GM23338 (cell line): Measurements from ENCODE around the gene MINDY4. TPM values are rescaled to one million over a fixed set of nuclear protein-coding genes. Genes with fewer than 3 reads are reported as not detected.

ENCODE experiments used
- ATAC-seq: fragments of 200-7000 bp; cut with Tn5 transposase; 3 replicates; pipeline ENCODE4 v1.9.1; 2020
- DNase-seq: peaks from one replicate; pipeline ENCODE4 v3.0.0-alpha.2; 2015; ENCODE audit warnings: low spot score
- H2AFZ ChIP-seq: fragments of 200-600 bp; sonication (generic); 2 replicates; pipeline ENCODE4 v1.8.0; 2016; ENCODE audit warnings: antibody characterized with exemption, mild to moderate bottlenecking, moderate library complexity
- H3F3A ChIP-seq: fragments of 200-600 bp; sonication (generic); replicated peaks from 2 replicates; pipeline ENCODE4 v1.8.0; 2017; ENCODE audit warnings: antibody characterized with exemption, mixed run types, low read depth
- H3K27ac ChIP-seq: fragments of 200-600 bp; sonication (generic); 2 replicates; pipeline ENCODE4 v1.6.1; 2016; ENCODE audit warnings: low read depth
- H3K27me3 ChIP-seq: fragments of 200-600 bp; sonication (generic); 2 replicates; pipeline ENCODE4 v1.8.0; 2016; ENCODE audit warnings: mild to moderate bottlenecking, mixed run types, moderate library complexity; ENCODE audit not compliant: insufficient read depth
- H3K36me3 ChIP-seq: fragments of 200-600 bp; sonication (generic); 2 replicates; pipeline ENCODE4 v1.8.0; 2016; ENCODE audit warnings: mild to moderate bottlenecking; ENCODE audit not compliant: insufficient read depth
- H3K4me1 ChIP-seq: fragments of 200-600 bp; sonication (generic); 2 replicates; pipeline ENCODE4 v1.8.0; 2016; ENCODE audit warnings: mild to moderate bottlenecking, moderate library complexity; ENCODE audit not compliant: insufficient read depth
- H3K4me2 ChIP-seq: fragments of 200-600 bp; sonication (generic); 2 replicates; pipeline ENCODE4 v1.7.1; 2017; ENCODE audit warnings: mixed run types
- H3K4me3 ChIP-seq: fragments of 200-600 bp; sonication (generic); 2 replicates; pipeline ENCODE4 v1.6.1; 2016; ENCODE audit warnings: mixed run types
- H3K79me2 ChIP-seq: fragments of 200-600 bp; sonication (generic); replicated peaks from 2 replicates; pipeline ENCODE4 v1.8.0; 2017; ENCODE audit warnings: mild to moderate bottlenecking; ENCODE audit not compliant: insufficient read depth
- H3K9me2 ChIP-seq: fragments of 200-600 bp; sonication (generic); 2 replicates; pipeline ENCODE4 v1.8.0; 2017; ENCODE audit not compliant: insufficient read depth
- H4K20me1 ChIP-seq: fragments of 200-600 bp; sonication (generic); replicated peaks from 2 replicates; pipeline ENCODE4 v1.8.0; 2017; ENCODE audit warnings: mild to moderate bottlenecking; ENCODE audit not compliant: insufficient read depth
- H3K27ac Mint-ChIP-seq: 2 replicates; pipeline ENCODE4 v1.8.0; 2020; ENCODE audit warnings: inconsistent platforms, mild to moderate bottlenecking, moderate library complexity, mixed read lengths
- H3K27me3 Mint-ChIP-seq: 3 replicates; pipeline ENCODE4 v1.8.0; 2022; ENCODE audit warnings: low read depth, mild to moderate bottlenecking, moderate library complexity, mixed read lengths, inconsistent platforms; ENCODE audit not compliant: insufficient read depth, poor library complexity
- H3K36me3 Mint-ChIP-seq: 3 replicates; pipeline ENCODE4 v1.8.0; 2021; ENCODE audit warnings: low read depth, mild to moderate bottlenecking, inconsistent platforms, moderate library complexity, mixed read lengths
- H3K4me1 Mint-ChIP-seq: 3 replicates; pipeline ENCODE4 v1.8.0; 2020; ENCODE audit warnings: mild to moderate bottlenecking, inconsistent platforms, mixed read lengths
- H3K4me3 Mint-ChIP-seq: 3 replicates; pipeline ENCODE4 v1.8.0; 2021; ENCODE audit warnings: moderate library complexity, mild to moderate bottlenecking, inconsistent platforms, mixed read lengths
- H3K9me3 Mint-ChIP-seq: 3 replicates; pipeline ENCODE4 v1.8.0; 2020; ENCODE audit warnings: moderate library complexity, mild to moderate bottlenecking, inconsistent platforms, mixed read lengths
- CREB1 ChIP-seq: fragments of 250-450 bp; sonication (Bioruptor Pico); IDR thresholded peaks from 2 replicates; pipeline ENCODE4 v1.5.0; 2020; ENCODE audit warnings: low read depth, mild to moderate bottlenecking, moderate library complexity
- EZH2 ChIP-seq: fragments of 200-600 bp; sonication (generic); IDR thresholded peaks from one replicate; pipeline ENCODE4 v1.8.0; 2017; ENCODE audit warnings: antibody characterized with exemption, mild to moderate bottlenecking, low read depth; ENCODE audit not compliant: unreplicated experiment
- EZH2phosphoT487 ChIP-seq: fragments of 200-600 bp; sonication (generic); IDR thresholded peaks from one replicate; pipeline ENCODE4 v1.8.1; 2018; ENCODE audit warnings: antibody characterized with exemption; ENCODE audit not compliant: unreplicated experiment
- JUNB ChIP-seq: IDR thresholded peaks from one replicate; pipeline ENCODE4 v1.6.1; 2016; ENCODE audit warnings: antibody characterized with exemption; ENCODE audit not compliant: unreplicated experiment
- NANOG ChIP-seq: IDR thresholded peaks from 2 replicates; pipeline ENCODE4 v1.6.1; 2016; ENCODE audit warnings: antibody characterized with exemption, borderline replicate concordance
- POLR2AphosphoS5 ChIP-seq: IDR thresholded peaks from 2 replicates; pipeline ENCODE4 v1.6.1; 2016; ENCODE audit warnings: antibody characterized with exemption, low read depth
- STAT1 ChIP-seq: IDR thresholded peaks from one replicate; pipeline ENCODE4 v1.6.1; 2016; ENCODE audit warnings: antibody characterized with exemption; ENCODE audit not compliant: unreplicated experiment
- ZNF114 ChIP-seq: fragments of 250-450 bp; sonication (Bioruptor Pico); IDR thresholded peaks from 2 replicates; pipeline ENCODE4 v1.5.0; 2020; ENCODE audit warnings: mild to moderate bottlenecking, moderate library complexity
- ZNF331 ChIP-seq: fragments of 250-450 bp; sonication (Bioruptor Pico); IDR thresholded peaks from 2 replicates; pipeline ENCODE4 v1.5.0; 2020; ENCODE audit warnings: low read depth, mild to moderate bottlenecking, moderate library complexity
- polyA plus RNA-seq: library from polyadenylated mRNA; unstranded; fragments of >200 nt; fragmentation: Nextera tagmentation; extraction: Ambion mirVana; gene quantifications from 2 replicates; pipeline ENCODE4 v1.2.1, GENCODE V29; 2016
- total RNA-seq: library from RNA; depleted of rRNA; stranded (reverse); fragments of >200 nt; shearing (Covaris generic); gene quantifications from 2 replicates; pipeline ENCODE4 v1.2.3, GENCODE V29; 2014
- TF ChIP-seq, protein P1 (sequence below), 2 experiments: fragments of 200-600 bp in 1 of 2; sonication (generic) in 1 of 2; conservative IDR thresholded peaks; 2 replicates each; pipeline versions ENCODE4 v1.5.1 to v1.6.1; 2016 to 2017; ENCODE audit warnings: antibody characterized with exemption in 2 of 2, low read depth in 2 of 2, mild to moderate bottlenecking in 2 of 2, moderate library complexity in 1 of 2
- TF ChIP-seq, protein P2 (sequence below): IDR thresholded peaks from one replicate; pipeline ENCODE4 v1.6.1; 2018; ENCODE audit warnings: antibody characterized with exemption; ENCODE audit not compliant: unreplicated experiment
- TF ChIP-seq, protein P3 (sequence below): IDR thresholded peaks from 2 replicates; pipeline ENCODE4 v1.6.1; 2016; ENCODE audit warnings: antibody characterized with exemption
- TF ChIP-seq, protein P4 (sequence below): fragments of 250-450 bp; sonication (Bioruptor Pico); IDR thresholded peaks from 2 replicates; pipeline ENCODE4 v1.5.0; 2020; ENCODE audit warnings: mild to moderate bottlenecking, moderate library complexity

The MINDY4 gene
- total and polyA plus RNA-seq, 2 experiments from 2014 or later: 1.7 to 4.4 TPM

DNA sequence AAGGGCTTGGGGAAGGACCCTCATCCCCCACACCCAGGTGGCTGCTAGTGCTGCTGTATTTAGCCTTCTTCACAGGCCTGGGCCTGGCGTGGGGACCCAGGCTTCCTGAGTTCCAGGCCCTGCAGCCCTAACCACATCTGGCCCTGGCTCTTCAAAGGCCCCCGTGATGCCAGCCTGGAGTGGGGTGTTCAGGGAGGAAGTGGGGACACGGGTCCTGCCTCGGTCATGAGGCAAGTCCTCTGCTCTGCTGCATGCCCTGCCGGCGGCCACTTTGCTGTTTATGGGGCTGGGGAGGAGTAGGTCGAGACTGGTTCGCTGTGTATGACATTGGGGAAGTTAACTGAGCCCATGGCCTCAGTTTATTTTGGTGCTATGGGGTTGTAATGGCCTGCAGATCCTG is 131.9 kb downstream of the MINDY4 start (continued):
- TF ChIP-seq CREB1 (CRISPR knock-in tag) (no peak), ZNF331 (no peak), JUNB (no peak), EZH2phosphoT487 (no peak)

DNA sequence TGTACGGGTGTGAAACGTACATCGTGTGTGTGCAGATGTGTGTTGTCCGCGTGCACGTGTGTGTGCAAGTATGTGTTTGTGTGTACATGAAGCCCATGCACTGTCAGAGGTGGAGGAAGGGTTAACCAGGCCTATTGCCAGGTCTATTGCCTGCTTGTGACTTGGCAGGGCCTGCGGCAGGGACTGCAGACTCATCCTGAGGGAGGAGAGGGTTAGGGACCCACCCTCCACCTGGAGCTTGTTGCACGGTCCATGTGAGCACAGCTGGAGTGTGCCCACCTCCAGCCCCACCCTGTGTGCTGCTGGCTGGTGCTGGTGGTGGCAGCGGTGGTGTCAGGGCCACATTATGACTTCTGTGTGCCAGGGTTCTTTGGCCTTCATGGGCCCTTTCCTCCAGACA is 133.3 kb downstream of the MINDY4 start:
- peaks cover 9% of the 10 kb centered on the region for H3K27me3 Mint-ChIP-seq
- H3K4me1 Mint-ChIP-seq: peaks cover 2% of the 10 kb centered on the region; the same call in 2 of the 3 replicates
- Histone ChIP-seq H3F3A (no peaks in the 10 kb centered on the region), H3K27me3 (no peaks in the 10 kb centered on the region), H3K4me1 (no peaks in the 10 kb centered on the region), H2AFZ (no peak overlapping the region), H4K20me1 (no peaks in the 10 kb centered on the region), H3K4me3 (no peak overlapping the region), H3K9me2 (no peaks in the 10 kb centered on the region), H3K79me2 (no peaks in the 10 kb centered on the region), H3K27ac (no peak overlapping the region), H3K36me3 (no peaks in the 10 kb centered on the region), H3K4me2 (no peak overlapping the region)
- H3K36me3 Mint-ChIP-seq: no peaks in the 10 kb centered on the region
- H3K27ac Mint-ChIP-seq: no peak overlapping the region
- ATAC-seq: no peak
- no peak for DNase-seq
- H3K4me3 Mint-ChIP-seq: no peak overlapping the region
- TF ChIP-seq JUNB: no peak
- TF ChIP-seq, protein P1, sequence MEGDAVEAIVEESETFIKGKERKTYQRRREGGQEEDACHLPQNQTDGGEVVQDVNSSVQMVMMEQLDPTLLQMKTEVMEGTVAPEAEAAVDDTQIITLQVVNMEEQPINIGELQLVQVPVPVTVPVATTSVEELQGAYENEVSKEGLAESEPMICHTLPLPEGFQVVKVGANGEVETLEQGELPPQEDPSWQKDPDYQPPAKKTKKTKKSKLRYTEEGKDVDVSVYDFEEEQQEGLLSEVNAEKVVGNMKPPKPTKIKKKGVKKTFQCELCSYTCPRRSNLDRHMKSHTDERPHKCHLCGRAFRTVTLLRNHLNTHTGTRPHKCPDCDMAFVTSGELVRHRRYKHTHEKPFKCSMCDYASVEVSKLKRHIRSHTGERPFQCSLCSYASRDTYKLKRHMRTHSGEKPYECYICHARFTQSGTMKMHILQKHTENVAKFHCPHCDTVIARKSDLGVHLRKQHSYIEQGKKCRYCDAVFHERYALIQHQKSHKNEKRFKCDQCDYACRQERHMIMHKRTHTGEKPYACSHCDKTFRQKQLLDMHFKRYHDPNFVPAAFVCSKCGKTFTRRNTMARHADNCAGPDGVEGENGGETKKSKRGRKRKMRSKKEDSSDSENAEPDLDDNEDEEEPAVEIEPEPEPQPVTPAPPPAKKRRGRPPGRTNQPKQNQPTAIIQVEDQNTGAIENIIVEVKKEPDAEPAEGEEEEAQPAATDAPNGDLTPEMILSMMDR (conservative IDR thresholded peaks at IDR 0.05; ENCODE audit: low read depth in 2 of 2): no peak
- TF ChIP-seq ZNF331: no peak
- TF ChIP-seq, protein P2, sequence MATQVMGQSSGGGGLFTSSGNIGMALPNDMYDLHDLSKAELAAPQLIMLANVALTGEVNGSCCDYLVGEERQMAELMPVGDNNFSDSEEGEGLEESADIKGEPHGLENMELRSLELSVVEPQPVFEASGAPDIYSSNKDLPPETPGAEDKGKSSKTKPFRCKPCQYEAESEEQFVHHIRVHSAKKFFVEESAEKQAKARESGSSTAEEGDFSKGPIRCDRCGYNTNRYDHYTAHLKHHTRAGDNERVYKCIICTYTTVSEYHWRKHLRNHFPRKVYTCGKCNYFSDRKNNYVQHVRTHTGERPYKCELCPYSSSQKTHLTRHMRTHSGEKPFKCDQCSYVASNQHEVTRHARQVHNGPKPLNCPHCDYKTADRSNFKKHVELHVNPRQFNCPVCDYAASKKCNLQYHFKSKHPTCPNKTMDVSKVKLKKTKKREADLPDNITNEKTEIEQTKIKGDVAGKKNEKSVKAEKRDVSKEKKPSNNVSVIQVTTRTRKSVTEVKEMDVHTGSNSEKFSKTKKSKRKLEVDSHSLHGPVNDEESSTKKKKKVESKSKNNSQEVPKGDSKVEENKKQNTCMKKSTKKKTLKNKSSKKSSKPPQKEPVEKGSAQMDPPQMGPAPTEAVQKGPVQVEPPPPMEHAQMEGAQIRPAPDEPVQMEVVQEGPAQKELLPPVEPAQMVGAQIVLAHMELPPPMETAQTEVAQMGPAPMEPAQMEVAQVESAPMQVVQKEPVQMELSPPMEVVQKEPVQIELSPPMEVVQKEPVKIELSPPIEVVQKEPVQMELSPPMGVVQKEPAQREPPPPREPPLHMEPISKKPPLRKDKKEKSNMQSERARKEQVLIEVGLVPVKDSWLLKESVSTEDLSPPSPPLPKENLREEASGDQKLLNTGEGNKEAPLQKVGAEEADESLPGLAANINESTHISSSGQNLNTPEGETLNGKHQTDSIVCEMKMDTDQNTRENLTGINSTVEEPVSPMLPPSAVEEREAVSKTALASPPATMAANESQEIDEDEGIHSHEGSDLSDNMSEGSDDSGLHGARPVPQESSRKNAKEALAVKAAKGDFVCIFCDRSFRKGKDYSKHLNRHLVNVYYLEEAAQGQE: no peak
- TF ChIP-seq NANOG: no peak
- TF ChIP-seq, protein P3, sequence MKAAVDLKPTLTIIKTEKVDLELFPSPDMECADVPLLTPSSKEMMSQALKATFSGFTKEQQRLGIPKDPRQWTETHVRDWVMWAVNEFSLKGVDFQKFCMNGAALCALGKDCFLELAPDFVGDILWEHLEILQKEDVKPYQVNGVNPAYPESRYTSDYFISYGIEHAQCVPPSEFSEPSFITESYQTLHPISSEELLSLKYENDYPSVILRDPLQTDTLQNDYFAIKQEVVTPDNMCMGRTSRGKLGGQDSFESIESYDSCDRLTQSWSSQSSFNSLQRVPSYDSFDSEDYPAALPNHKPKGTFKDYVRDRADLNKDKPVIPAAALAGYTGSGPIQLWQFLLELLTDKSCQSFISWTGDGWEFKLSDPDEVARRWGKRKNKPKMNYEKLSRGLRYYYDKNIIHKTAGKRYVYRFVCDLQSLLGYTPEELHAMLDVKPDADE: no peak
- no peak for TF ChIP-seq EZH2phosphoT487
- TF ChIP-seq EZH2: no peak
- TF ChIP-seq, protein P4, sequence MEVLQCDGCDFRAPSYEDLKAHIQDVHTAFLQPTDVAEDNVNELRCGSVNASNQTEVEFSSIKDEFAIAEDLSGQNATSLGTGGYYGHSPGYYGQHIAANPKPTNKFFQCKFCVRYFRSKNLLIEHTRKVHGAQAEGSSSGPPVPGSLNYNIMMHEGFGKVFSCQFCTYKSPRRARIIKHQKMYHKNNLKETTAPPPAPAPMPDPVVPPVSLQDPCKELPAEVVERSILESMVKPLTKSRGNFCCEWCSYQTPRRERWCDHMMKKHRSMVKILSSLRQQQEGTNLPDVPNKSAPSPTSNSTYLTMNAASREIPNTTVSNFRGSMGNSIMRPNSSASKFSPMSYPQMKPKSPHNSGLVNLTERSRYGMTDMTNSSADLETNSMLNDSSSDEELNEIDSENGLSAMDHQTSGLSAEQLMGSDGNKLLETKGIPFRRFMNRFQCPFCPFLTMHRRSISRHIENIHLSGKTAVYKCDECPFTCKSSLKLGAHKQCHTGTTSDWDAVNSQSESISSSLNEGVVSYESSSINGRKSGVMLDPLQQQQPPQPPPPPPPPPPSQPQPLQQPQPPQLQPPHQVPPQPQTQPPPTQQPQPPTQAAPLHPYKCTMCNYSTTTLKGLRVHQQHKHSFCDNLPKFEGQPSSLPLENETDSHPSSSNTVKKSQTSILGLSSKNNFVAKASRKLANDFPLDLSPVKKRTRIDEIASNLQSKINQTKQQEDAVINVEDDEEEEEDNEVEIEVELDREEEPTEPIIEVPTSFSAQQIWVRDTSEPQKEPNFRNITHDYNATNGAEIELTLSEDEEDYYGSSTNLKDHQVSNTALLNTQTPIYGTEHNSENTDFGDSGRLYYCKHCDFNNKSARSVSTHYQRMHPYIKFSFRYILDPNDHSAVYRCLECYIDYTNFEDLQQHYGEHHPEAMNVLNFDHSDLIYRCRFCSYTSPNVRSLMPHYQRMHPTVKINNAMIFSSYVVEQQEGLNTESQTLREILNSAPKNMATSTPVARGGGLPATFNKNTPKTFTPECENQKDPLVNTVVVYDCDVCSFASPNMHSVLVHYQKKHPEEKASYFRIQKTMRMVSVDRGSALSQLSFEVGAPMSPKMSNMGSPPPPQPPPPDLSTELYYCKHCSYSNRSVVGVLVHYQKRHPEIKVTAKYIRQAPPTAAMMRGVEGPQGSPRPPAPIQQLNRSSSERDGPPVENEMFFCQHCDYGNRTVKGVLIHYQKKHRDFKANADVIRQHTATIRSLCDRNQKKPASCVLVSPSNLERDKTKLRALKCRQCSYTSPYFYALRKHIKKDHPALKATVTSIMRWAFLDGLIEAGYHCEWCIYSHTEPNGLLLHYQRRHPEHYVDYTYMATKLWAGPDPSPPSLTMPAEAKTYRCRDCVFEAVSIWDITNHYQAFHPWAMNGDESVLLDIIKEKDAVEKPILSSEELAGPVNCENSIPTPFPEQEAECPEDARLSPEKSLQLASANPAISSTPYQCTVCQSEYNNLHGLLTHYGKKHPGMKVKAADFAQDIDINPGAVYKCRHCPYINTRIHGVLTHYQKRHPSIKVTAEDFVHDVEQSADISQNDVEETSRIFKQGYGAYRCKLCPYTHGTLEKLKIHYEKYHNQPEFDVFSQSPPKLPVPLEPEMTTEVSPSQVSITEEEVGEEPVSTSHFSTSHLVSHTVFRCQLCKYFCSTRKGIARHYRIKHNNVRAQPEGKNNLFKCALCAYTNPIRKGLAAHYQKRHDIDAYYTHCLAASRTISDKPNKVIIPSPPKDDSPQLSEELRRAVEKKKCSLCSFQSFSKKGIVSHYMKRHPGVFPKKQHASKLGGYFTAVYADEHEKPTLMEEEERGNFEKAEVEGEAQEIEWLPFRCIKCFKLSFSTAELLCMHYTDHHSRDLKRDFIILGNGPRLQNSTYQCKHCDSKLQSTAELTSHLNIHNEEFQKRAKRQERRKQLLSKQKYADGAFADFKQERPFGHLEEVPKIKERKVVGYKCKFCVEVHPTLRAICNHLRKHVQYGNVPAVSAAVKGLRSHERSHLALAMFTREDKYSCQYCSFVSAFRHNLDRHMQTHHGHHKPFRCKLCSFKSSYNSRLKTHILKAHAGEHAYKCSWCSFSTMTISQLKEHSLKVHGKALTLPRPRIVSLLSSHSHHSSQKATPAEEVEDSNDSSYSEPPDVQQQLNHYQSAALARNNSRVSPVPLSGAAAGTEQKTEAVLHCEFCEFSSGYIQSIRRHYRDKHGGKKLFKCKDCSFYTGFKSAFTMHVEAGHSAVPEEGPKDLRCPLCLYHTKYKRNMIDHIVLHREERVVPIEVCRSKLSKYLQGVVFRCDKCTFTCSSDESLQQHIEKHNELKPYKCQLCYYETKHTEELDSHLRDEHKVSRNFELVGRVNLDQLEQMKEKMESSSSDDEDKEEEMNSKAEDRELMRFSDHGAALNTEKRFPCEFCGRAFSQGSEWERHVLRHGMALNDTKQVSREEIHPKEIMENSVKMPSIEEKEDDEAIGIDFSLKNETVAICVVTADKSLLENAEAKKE (CRISPR knock-in tag): no peak
- no peak for TF ChIP-seq CREB1 (CRISPR knock-in tag)
- TF ChIP-seq STAT1: no peak
- no peak for TF ChIP-seq POLR2AphosphoS5
- no peak for TF ChIP-seq ZNF114
- H3K9me3 Mint-ChIP-seq: no peaks in the 10 kb centered on the region
